ENCODE measurements around the gene FBXL7.

Gene FBXL7

GRCh38 chr5:15936505-15937245 is 436.7 kb downstream of the FBXL7 start:
- H3K36me3 ChIP-seq, result no peaks in the 10 kb centered on the region
- no peaks in the 10 kb centered on the region for H3K9me3 ChIP-seq
- H3K27me3 ChIP-seq, result no peaks in the 10 kb centered on the region
- TF ChIP-seq, protein P1, sequence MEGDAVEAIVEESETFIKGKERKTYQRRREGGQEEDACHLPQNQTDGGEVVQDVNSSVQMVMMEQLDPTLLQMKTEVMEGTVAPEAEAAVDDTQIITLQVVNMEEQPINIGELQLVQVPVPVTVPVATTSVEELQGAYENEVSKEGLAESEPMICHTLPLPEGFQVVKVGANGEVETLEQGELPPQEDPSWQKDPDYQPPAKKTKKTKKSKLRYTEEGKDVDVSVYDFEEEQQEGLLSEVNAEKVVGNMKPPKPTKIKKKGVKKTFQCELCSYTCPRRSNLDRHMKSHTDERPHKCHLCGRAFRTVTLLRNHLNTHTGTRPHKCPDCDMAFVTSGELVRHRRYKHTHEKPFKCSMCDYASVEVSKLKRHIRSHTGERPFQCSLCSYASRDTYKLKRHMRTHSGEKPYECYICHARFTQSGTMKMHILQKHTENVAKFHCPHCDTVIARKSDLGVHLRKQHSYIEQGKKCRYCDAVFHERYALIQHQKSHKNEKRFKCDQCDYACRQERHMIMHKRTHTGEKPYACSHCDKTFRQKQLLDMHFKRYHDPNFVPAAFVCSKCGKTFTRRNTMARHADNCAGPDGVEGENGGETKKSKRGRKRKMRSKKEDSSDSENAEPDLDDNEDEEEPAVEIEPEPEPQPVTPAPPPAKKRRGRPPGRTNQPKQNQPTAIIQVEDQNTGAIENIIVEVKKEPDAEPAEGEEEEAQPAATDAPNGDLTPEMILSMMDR (IDR thresholded peaks at IDR 0.05), result no peak
- H3K4me3 ChIP-seq (ENCODE audit: low read depth in 1 of 2, low read length in 1 of 2), result no peak overlapping the region
- no peak overlapping the region for H3K27ac ChIP-seq
- H3K4me1 ChIP-seq (ENCODE audit: control insufficient read depth in 1 of 2, insufficient read depth in 1 of 2, low read depth in 1 of 2, low read length in 1 of 2), result no peaks in the 10 kb centered on the region

- Histone ChIP-seq H3K9me3 (no peaks in the 10 kb centered on the region), H3K27me3 (no peaks in the 10 kb centered on the region), H3K4me1 (ENCODE audit: control insufficient read depth in 1 of 2, insufficient read depth in 1 of 2, low read depth in 1 of 2, low read length in 1 of 2) (no peaks in the 10 kb centered on the region), H3K27ac (no peak overlapping the region), H3K4me3 (ENCODE audit: low read depth in 1 of 2, low read length in 1 of 2) (no peak overlapping the region), H3K36me3 (no peaks in the 10 kb centered on the region)
- TF ChIP-seq, protein P1 (IDR thresholded peaks at IDR 0.05), result no peak
These were observed 437.7 kb downstream of the FBXL7 start for GRCh38 chr5:15937708-15938107.

DNA sequence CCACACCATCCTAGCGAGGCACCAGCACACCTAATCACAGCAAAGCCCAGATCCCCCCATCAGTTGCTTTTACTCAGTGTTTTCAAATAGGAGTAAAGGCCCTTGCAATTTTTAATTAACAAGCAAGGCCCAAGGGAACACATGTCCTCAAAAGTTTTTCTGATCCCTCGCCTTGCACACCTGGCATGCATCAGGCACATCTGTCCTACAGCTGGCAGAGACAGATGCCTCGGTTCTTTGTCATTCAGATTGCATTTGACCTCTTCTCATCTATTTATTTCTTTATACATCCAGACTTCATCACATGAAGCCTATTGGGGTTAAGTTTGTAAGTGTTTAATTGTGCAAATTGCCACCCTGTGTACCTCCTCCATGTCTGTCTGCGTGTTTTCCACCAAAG is 438.2 kb downstream of the FBXL7 start:
- H3K36me3 ChIP-seq, result no peaks in the 10 kb centered on the region
- no peaks in the 10 kb centered on the region for H3K27me3 ChIP-seq
- H3K4me3 ChIP-seq (ENCODE audit: low read depth in 1 of 2, low read length in 1 of 2), result no peak overlapping the region
- TF ChIP-seq, protein P1 (IDR thresholded peaks at IDR 0.05), result no peak
- no peaks in the 10 kb centered on the region for H3K9me3 ChIP-seq
- H3K4me1 ChIP-seq (ENCODE audit: control insufficient read depth in 1 of 2, insufficient read depth in 1 of 2, low read depth in 1 of 2, low read length in 1 of 2), result no peaks in the 10 kb centered on the region
- no peak overlapping the region for H3K27ac ChIP-seq

- TF ChIP-seq, protein P1 (IDR thresholded peaks at IDR 0.05), result no peak
- H3K9me3 ChIP-seq, result no peaks in the 10 kb centered on the region
- no peaks in the 10 kb centered on the region for H3K27me3 ChIP-seq
- no peak overlapping the region for H3K4me3 ChIP-seq (ENCODE audit: low read depth in 1 of 2, low read length in 1 of 2)
- H3K27ac ChIP-seq, result no peak overlapping the region
- H3K4me1 ChIP-seq (ENCODE audit: control insufficient read depth in 1 of 2, insufficient read depth in 1 of 2, low read depth in 1 of 2, low read length in 1 of 2), result no peaks in the 10 kb centered on the region
- H3K36me3 ChIP-seq, result no peaks in the 10 kb centered on the region
These were observed 439.0 kb downstream of the FBXL7 start for GRCh38 chr5:15938961-15939360.

GRCh38 chr5:15940905-15941304 is 440.9 kb downstream of the FBXL7 start:
- no peaks in the 10 kb centered on the region for H3K4me1 ChIP-seq (ENCODE audit: control insufficient read depth in 1 of 2, insufficient read depth in 1 of 2, low read depth in 1 of 2, low read length in 1 of 2)
- TF ChIP-seq, protein P1 (IDR thresholded peaks at IDR 0.05), result no peak
- H3K27ac ChIP-seq, result no peak overlapping the region
- no peak overlapping the region for H3K4me3 ChIP-seq (ENCODE audit: low read depth in 1 of 2, low read length in 1 of 2)
- no peaks in the 10 kb centered on the region for H3K36me3 ChIP-seq
- no peaks in the 10 kb centered on the region for H3K9me3 ChIP-seq
- H3K27me3 ChIP-seq, result no peaks in the 10 kb centered on the region

All from neutrophil (primary cell).